ENCODE measurements around the gene ASB2. TPM values are rescaled to one million over a fixed set of nuclear protein-coding genes. Genes with fewer than 3 reads are reported as not detected.

ASB2 gene
- polyA plus RNA-seq, 1 donor from 2014 or later, result 0.26 TPM

DNA sequence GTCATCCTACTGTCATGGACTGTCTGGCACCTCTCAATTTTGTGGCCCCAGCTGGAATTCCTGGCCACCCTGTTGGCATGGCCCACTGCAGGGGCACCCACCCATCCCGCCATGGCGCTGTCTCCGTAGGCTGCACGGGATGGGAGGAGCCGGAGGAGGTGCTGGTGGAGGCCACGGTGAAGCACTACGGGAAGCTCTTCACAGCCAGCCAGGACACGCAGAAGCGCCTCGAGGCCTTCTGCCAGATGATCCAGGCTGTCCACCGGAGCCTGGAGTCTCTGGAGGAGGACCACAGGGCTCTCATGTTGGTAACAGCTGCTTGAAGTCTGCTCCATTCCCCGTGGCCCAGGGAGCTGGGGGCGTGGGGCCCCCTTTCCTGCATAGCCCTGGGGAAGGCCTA, 24.6 kb upstream of the ASB2 start:
- H3K27me3 ChIP-seq (ENCODE audit: insufficient read depth, low read depth, low read length), result no peaks in the 10 kb centered on the region
- no peaks in the 10 kb centered on the region for H3K9me2 ChIP-seq (ENCODE audit: insufficient read depth, low read length)
- no peak for TF ChIP-seq MXI1 (conservative IDR thresholded peaks at IDR 0.05; ENCODE audit: poor library complexity, severe bottlenecking)
- TF ChIP-seq EZH2 (IDR thresholded peaks at IDR 0.05; ENCODE audit: borderline replicate concordance, insufficient read depth, low read length, poor library complexity, severe bottlenecking), result no peak
- no peak for TF ChIP-seq EP300 (conservative IDR thresholded peaks at IDR 0.05; ENCODE audit: poor library complexity, severe bottlenecking)
- TF ChIP-seq SMC3 (conservative IDR thresholded peaks at IDR 0.05; ENCODE audit: poor library complexity), result no peak
- TF ChIP-seq POLR2AphosphoS5 (IDR thresholded peaks at IDR 0.05), result no peak
- TF ChIP-seq, protein P1, sequence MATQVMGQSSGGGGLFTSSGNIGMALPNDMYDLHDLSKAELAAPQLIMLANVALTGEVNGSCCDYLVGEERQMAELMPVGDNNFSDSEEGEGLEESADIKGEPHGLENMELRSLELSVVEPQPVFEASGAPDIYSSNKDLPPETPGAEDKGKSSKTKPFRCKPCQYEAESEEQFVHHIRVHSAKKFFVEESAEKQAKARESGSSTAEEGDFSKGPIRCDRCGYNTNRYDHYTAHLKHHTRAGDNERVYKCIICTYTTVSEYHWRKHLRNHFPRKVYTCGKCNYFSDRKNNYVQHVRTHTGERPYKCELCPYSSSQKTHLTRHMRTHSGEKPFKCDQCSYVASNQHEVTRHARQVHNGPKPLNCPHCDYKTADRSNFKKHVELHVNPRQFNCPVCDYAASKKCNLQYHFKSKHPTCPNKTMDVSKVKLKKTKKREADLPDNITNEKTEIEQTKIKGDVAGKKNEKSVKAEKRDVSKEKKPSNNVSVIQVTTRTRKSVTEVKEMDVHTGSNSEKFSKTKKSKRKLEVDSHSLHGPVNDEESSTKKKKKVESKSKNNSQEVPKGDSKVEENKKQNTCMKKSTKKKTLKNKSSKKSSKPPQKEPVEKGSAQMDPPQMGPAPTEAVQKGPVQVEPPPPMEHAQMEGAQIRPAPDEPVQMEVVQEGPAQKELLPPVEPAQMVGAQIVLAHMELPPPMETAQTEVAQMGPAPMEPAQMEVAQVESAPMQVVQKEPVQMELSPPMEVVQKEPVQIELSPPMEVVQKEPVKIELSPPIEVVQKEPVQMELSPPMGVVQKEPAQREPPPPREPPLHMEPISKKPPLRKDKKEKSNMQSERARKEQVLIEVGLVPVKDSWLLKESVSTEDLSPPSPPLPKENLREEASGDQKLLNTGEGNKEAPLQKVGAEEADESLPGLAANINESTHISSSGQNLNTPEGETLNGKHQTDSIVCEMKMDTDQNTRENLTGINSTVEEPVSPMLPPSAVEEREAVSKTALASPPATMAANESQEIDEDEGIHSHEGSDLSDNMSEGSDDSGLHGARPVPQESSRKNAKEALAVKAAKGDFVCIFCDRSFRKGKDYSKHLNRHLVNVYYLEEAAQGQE (IDR thresholded peaks at IDR 0.05; ENCODE audit: borderline replicate concordance), result no peak
- TF ChIP-seq RAD21 (conservative IDR thresholded peaks at IDR 0.05), result no peak
- TF ChIP-seq, protein P2, sequence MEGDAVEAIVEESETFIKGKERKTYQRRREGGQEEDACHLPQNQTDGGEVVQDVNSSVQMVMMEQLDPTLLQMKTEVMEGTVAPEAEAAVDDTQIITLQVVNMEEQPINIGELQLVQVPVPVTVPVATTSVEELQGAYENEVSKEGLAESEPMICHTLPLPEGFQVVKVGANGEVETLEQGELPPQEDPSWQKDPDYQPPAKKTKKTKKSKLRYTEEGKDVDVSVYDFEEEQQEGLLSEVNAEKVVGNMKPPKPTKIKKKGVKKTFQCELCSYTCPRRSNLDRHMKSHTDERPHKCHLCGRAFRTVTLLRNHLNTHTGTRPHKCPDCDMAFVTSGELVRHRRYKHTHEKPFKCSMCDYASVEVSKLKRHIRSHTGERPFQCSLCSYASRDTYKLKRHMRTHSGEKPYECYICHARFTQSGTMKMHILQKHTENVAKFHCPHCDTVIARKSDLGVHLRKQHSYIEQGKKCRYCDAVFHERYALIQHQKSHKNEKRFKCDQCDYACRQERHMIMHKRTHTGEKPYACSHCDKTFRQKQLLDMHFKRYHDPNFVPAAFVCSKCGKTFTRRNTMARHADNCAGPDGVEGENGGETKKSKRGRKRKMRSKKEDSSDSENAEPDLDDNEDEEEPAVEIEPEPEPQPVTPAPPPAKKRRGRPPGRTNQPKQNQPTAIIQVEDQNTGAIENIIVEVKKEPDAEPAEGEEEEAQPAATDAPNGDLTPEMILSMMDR (IDR thresholded peaks at IDR 0.05; ENCODE audit: poor library complexity, severe bottlenecking), result no peak
- no peak for TF ChIP-seq TAF1 (IDR thresholded peaks at IDR 0.05; ENCODE audit: low read depth)

DNA sequence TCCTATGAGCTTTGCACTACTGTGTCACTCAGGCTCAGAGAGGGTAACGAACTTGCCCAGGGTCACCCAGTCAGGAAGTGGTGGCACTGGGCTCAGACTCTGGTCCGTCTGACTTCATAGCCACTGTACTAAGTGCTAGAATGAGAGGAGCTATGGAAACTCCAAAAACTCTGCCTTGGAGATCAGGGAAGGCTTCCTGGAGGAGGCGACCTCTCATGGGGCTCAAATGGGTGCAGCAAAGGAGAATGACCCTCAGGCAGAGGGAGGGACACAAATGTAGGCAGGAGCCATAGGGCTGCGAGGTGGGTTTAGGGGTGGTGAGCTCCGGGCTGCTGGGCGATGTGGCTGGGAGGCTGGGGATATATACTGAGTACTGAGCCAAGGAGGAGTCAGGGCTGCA, 23.9 kb upstream of the ASB2 start:
- TF ChIP-seq EP300 (conservative IDR thresholded peaks at IDR 0.05; ENCODE audit: poor library complexity, severe bottlenecking), result no peak
- TF ChIP-seq EZH2 (IDR thresholded peaks at IDR 0.05; ENCODE audit: borderline replicate concordance, insufficient read depth, low read length, poor library complexity, severe bottlenecking), result no peak
- no peak for TF ChIP-seq TAF1 (IDR thresholded peaks at IDR 0.05; ENCODE audit: low read depth)
- TF ChIP-seq, protein P1 (IDR thresholded peaks at IDR 0.05; ENCODE audit: borderline replicate concordance), result no peak
- no peak for TF ChIP-seq SMC3 (conservative IDR thresholded peaks at IDR 0.05; ENCODE audit: poor library complexity)
- no peak for TF ChIP-seq MXI1 (conservative IDR thresholded peaks at IDR 0.05; ENCODE audit: poor library complexity, severe bottlenecking)
- TF ChIP-seq, protein P2 (IDR thresholded peaks at IDR 0.05; ENCODE audit: poor library complexity, severe bottlenecking), result no peak
- no peak for TF ChIP-seq RAD21 (conservative IDR thresholded peaks at IDR 0.05)
- TF ChIP-seq POLR2AphosphoS5 (IDR thresholded peaks at IDR 0.05), result no peak
- Histone ChIP-seq H3K4me3 (ENCODE audit: low read length) (no peak overlapping the region), H3K27me3 (ENCODE audit: insufficient read depth, low read depth, low read length) (no peaks in the 10 kb centered on the region), H3K79me2 (replicated peaks; ENCODE audit: insufficient read depth, low read length) (no peaks in the 10 kb centered on the region), H3K4me2 (ENCODE audit: low read length) (no peak overlapping the region), H4K20me1 (ENCODE audit: insufficient read depth) (no peaks in the 10 kb centered on the region), H3K9me2 (ENCODE audit: insufficient read depth, low read length) (no peaks in the 10 kb centered on the region), H3F3A (ENCODE audit: insufficient read depth, low read length, poor library complexity, severe bottlenecking) (no peaks in the 10 kb centered on the region), H3K9ac (ENCODE audit: low read length) (no peak overlapping the region), H2AFZ (ENCODE audit: low read depth, low read length) (no peak overlapping the region), H3K27ac (ENCODE audit: low read length) (no peak overlapping the region), H3K9me3 (ENCODE audit: low read length) (no peaks in the 10 kb centered on the region), H3K36me3 (ENCODE audit: insufficient read depth, low read length) (no peaks in the 10 kb centered on the region)

More for the DNA sequence above, 24.6 kb upstream of the ASB2 start:
- no peak overlapping the region for H2AFZ ChIP-seq (ENCODE audit: low read depth, low read length)
- no peaks in the 10 kb centered on the region for H4K20me1 ChIP-seq (ENCODE audit: insufficient read depth)
- H3K27ac ChIP-seq (ENCODE audit: low read length), result no peak overlapping the region
- H3K79me2 ChIP-seq (replicated peaks; ENCODE audit: insufficient read depth, low read length), result no peaks in the 10 kb centered on the region
- H3K36me3 ChIP-seq (ENCODE audit: insufficient read depth, low read length), result no peaks in the 10 kb centered on the region
- no peaks in the 10 kb centered on the region for H3F3A ChIP-seq (ENCODE audit: insufficient read depth, low read length, poor library complexity, severe bottlenecking)
- H3K9ac ChIP-seq (ENCODE audit: low read length), result no peak overlapping the region
- no peak overlapping the region for H3K4me3 ChIP-seq (ENCODE audit: low read length)
- no peaks in the 10 kb centered on the region for H3K9me3 ChIP-seq (ENCODE audit: low read length)
- no peak overlapping the region for H3K4me2 ChIP-seq (ENCODE audit: low read length)
